NCI-H82 treated with DMSO at 0.1 percent for 48 hours (cell line): Measurements from ENCODE around the gene CAPZB.
"Not testable (repeated sequence)": the region's sequence is repeated elsewhere in the genome, so short reads cannot be mapped to it uniquely, and the experiment has no call there.

Source experiments
- DNase-seq: peaks from one replicate; lab custom pipeline; 2025; ENCODE audit not compliant: unreplicated experiment; lab: John Stamatoyannopoulos, UW

Gene CAPZB

GRCh38 chr1:19499887-19500286 is 14.5 kb upstream of the CAPZB start:
- DNase-seq, result not testable (repeated sequence)

DNA sequence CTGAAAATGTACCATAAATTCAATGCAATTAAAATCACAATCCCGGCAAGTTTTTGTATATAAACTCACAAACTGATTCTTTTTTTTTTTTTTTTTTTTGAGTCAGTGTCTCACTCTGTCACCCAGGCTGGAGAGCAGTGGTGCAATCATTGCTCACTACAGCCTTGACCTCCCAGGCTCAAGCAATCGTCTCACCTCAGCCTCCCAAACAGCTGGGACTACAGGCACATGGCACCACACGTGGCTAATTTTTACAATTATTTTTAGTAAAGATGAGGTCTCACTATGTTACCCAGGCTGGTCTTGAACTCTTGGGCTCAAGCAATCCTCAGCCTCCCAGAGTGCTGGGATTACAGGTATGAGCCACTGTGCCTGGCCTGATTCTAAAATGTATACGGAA is 12.1 kb upstream of the CAPZB start:
- not testable (repeated sequence) for DNase-seq

DNA sequence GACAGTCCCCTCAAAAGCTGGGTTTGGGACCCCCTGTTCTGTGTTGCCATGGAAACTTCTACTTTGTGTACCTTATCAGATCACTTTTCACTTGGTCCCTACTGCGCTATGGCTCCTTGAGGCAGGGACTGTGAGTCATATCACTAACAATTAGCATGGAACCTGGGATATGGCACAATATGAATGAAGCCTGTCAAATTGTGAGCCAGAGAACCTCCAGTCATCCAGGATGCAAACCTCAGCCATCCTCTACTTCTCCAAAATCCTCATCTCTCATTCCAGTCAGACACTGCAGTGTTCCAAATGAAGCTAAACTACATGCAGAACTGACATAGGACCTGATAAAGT is 11.2 kb upstream of the CAPZB start:
- DNase-seq, result no peak

DNA sequence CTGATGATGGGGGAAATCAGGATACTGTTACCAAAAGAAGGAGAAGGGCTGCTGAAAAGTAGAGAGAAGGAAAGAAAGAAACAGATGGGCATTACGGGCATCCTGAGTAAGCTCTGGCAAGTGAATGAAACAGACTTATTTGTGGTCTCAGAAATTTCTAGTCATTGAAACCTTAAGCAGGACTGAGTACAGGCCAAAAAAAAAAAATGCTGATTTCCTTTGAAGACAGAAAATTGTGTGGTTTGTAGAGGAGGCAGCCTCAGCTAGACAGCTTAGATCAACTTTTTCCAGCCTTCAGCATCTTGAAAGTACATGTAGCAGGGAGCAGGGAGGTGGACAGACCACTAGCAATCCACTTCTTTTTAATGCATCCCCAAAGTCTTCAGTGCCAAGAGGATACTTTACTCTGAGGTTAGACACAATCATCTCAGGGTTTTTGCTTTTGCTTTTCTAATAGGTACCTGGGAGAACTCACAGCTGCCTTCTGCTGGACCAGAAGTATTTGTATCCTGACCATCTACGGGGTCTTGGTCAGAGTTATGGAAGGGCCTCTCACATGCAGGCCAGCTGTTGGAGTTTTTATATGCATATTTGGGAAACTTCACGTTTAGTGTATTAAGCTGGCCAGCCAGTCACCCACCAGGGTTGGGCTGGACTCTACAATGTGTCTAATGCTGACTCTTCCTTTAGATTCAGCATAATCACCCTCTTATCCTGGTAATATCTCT is 10.6 kb upstream of the CAPZB start:
- no peak for DNase-seq

DNA sequence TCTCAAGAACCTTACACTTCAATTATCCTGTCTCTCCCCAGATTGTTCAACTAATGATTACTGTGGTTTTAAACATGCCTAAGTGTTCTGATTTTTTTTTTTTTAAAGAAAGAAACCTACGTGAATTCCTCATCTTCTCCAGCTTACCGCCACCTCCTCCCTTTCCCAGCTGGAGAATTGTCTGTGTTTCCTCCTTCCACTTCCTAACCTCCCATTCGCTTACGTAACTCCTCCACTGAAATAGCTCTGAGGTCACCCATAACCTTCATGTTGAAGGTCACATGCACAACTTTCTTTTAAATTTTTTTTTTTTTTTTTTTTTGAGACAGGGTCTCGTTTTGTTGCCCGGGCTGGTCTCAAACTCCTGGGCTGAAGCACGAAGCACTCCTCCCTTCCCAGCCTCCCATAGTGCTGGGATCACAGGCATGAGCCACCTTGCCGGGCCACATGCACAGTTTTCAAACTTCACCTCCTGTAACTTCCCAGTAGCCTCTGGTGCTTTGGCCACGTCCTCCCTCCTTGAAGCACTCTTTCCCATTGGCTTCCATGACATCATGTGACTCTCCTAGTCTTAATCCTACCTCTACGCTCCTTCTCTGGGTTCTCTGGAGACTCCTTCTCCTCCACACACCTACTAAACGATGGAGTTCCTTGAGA is 9.8 kb upstream of the CAPZB start:
- DNase-seq, result no peak

- no peak for DNase-seq
Observed at GRCh38 chr1:19493547-19493946, 8.2 kb upstream of the CAPZB start.

DNA sequence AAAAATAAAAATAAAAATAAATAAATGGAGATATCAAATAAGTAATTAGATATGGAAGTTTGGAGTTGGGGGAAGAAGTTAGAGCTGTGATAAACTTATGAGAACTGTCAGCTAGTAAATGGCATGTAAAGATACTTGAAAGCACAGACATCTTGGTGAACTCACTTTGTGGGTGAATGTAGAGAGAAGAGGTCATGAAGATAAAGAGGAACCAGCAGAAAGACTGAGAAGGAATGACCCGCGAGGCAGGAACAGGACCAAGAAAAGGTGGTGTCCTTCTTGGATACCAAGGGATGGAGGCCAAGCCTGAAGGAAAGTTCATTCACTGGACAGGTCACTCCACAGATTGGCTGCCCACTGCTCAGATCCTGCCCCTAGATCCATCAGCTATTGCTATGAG is 4.7 kb upstream of the CAPZB start:
- DNase-seq, result no peak

DNA sequence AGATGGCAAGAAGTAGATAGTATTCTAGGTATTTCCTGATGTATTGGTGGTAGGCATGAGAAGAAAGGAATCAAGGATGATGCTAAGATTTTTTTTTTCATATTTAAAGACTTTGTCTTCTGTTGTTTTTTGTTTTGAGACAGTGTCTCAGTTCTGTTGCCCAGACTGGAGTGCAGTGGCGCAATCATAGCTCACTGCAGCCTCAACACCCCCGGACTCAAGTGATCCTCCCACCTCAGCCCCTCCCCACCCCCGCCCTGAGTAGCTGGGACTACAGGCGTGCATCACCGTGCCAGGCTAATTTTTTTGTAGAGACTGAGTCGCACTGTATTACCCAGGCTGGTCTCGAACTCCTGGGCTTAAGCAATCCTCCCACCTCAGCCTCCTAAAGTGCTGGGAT is 2.8 kb upstream of the CAPZB start:
- no peak for DNase-seq

GRCh38 chr1:19484798-19485361 is 459 bp downstream of the CAPZB start:
- no peak for DNase-seq

DNA sequence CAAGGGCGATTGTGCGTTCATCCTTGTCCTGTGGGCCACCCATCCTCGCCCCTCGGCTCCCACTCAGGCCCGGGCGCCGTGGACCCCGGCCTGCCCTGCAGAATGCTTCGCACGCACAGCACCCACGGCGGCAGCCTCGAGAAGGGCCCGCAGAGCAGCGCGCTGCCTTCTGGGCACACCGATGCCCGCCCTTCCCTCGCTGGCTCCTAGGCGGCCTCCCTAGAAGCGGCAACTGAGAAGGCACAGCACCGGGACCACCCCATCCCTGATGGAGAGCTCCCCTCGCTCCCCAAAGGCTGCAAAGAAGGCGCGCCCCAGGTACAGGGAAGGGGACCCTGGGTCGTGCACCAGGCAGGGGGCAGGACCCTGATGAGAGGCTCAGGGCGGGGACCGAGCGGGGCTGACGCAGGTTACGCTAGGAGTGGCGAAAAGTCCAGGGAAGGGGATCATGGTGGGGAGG is 971 bp downstream of the CAPZB start:
- DNase-seq, result no peak

DNA sequence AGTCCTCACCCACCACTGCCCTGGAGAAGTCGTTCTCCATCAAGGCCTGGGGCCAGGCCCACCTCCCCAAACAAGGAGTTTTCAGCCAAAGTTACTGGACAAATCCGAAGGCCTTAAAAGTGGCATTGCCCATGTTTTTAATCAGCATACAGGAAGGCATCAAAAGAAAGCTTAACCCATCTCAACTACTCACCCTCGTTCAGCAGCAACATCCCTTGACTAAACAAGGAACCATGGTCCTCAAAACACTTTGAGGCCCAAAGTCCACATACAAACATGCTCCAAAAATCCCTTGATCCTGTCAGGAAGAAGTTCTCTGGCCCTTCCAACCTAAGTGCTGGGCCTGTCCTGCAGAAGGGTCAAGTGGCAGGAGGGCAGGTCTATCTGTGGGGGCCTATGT is 1.6 kb downstream of the CAPZB start:
- DNase-seq, result no peak

GRCh38 chr1:19483261-19483660 is 2.1 kb downstream of the CAPZB start:
- DNase-seq, result no peak

DNA sequence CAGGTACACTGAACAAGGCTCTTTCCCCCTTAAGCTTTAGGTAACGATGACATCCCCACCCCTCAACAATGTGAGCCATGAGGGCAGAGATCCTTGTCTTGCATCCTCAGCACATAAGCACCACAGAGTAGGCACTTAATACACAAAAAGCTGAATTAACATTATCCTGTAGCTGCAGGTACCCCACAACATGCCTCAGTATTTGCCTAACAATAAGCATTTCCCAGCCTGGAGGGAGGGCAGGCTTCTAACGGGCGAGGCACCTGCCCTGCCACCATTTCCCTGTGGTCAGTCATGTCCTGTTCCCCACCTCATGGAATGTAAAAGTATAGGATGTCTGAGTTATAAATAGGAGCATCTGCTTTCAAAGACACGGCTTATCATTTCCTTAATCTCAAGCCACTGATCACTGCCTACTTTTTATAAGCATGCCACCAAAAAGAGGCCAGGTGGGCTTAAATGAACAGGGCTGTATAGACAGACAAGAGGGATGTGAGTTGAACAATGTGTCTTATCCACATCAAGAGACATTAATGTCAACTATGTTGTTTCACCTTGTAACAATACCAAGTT is 3.4 kb downstream of the CAPZB start:
- DNase-seq, result no peak

DNA sequence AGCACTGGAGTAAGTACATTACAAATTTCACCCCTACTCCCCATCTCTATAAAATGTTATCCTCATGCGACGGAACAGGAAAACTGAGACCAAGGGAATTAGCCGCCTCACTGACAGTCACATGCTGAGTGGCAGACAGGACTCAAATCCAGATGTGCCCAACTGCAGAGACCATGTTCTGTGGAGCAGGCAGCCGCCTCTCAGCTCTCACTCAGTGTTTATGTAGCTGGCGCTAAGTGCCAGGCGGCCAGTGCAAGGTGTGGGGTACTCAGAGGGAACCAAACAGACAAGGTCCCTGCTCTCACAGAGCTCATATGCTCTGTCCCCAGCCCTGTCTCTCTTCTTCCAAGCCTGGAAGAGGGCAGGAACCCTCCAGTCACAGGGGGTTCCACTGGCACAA is 5.1 kb downstream of the CAPZB start:
- no peak for DNase-seq

DNA sequence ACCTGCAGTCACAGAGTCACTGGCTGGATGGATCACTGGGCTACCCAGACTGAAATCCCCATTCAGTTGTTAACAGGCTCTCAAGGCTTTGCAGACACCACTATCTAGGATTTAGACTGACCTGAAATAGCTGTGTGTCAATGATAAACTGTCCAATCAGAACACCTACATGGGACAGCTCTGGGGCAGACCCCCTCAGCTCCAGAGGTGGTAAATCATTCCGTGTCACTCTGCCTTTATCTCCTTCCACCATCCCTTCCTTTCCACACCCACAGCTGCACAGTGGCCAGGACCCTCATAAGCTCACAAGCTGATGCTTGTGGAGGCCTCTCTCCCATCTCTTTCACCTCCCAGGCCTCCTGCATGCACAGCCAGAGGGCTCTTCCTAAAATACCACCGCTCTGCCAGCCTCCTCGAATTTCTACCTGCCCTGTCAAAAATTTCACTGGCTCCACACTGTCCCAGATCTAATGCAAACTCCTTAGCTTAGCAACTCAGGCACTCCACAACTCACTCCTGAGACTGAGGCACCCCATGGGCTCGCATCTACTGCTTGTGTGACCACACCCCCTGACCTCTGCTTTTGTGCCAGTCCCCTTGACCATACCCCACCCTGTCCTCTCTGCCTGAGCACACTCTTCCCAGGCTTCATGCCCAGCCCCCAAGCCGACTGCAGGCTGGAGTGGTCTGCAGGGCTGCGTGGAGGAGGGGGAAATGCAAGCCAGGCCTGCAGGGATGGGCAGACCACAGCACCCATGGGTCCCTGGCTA is 5.8 kb downstream of the CAPZB start:
- DNase-seq, result no peak

DNA sequence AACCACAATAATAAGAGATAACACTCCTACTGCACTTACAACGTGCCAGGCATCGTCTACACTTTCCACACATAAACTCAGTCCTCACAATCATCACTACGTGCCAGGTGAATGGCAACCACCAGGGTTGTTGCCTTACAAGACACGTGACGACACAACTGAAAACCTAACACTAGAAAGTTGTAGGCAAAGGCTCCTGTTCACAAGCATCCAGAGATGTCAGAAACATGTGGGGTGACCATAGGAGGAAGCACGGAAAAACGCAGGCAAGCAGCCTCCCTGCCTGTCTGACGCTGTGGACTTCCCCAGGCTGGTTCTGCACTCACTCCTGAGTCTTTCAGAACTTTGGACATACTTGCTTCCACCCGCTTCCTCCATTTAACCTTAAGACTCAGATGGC is 7.0 kb downstream of the CAPZB start:
- no peak for DNase-seq

DNA sequence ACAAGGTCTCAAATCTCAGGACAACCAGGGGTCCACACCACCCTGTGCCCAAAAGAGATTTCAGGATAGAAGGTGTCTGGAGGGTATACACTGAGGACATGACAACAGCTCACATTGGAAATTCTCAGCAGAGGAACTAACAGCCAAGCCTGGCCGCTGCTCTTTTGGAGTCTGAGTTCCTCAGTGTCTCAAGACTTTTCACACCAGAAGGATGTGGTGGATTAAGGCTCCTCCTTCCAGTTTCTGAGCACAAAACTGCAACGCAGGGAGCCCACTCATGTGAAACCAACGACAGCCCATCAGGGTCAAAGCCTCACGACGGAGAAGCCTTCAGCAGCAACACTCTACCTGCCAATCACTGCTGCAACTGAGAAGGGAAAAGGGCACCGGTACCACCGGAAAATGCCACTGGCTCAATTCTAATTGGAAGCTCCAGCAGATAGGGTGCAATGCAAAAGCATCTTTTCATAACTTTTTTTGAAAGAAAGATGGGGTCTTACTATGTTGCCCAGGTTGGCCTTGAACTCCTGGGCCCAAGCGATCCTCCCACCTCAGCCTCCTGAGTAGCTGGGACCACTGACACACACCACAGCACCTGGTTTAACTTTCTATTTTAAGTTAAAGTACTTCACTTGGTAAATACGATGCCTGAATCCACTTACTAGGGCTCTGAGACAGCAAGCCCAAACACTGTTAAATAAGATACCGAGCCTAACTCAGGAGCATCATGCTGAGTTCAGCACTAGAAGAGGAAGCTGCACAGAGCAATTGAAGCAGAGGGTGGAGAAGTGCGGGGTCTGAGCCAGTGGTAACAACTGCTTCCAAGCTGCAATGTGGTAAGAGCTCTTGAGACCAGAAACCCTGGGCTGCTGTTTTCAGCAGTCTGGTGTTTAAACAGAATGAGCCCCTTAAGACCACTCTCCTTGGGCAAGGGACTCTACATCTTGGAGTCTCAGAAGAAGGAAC is 7.8 kb downstream of the CAPZB start:
- no peak for DNase-seq

DNA sequence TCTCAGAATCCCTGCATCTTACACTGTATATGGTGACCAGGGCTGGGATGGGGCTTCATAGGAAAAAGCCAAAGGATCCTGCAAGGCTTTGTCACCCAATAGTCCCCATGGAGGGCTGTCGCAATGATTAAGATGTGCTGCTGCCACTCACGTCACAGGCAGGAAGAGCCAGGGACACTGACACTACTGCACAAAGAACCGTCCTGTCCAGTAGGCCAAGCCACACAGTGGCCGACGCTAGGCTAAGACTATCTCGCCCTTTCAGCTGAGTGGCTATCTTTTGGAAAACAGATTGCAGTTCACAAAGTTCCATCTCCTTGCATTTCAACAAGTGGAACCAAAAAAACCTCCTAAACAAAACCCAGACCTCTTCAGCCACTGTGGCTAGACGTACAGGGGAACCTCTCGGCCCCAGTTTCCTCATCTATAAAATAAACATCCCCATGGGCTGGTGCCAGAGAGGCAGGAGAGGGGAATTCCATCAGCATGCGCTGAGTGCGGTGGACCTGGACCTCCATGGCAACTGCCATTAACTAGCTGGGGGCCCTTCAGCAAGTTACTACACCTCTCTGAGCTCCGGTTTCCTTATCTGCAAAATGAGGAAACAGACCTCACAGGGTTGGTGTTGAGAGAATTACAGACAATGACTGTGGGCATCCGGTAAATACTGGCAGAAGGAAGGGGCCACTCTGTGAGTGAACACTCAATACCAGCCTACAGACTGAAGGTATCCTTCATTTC is 8.7 kb downstream of the CAPZB start:
- no peak for DNase-seq

GRCh38 chr1:19475296-19475695 is 10.0 kb downstream of the CAPZB start:
- DNase-seq, result no peak

GRCh38 chr1:19472174-19472573 is 13.2 kb downstream of the CAPZB start:
- DNase-seq, result no peak
